ENCODE results near the gene MYO7A.

MYO7A gene

DNA sequence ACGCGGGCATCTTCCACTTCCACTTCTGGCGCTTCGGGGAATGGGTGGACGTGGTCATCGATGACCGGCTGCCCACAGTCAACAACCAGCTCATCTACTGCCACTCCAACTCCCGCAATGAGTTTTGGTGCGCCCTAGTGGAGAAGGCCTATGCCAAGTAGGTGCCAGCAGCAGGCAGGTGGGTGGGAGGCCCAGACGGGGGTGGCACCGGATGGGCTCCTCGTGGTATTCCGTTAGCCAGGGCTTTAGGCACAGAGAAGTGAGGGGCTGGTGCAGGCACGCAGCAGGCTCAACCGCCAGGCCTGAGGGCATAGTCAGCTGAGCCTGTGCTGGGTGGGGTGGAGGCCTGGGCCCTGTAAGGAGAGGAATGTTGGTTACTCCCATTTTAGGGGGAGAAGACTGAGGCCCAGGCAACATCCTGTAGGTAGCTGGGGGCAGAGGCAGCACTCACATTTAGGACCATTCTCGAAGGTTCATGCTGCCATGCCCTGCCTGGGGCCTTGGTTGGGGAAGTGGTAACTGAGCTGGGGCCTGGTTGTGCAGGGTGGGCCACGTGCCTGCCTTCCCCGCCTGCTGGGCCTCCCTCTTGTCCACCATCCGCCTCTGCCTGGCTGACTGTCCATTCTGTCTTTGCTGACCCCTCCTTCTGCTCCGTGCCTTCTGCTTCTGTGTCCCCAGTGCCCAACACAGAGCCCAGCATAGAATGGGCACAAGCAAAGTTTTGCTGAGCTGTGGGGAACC, 15.2 kb upstream of the MYO7A start:
- no peak for DNase-seq

- DNase-seq, result no peak
Observed at GRCh38 chr11:77113382-77114088, 14.5 kb upstream of the MYO7A start.

GRCh38 chr11:77114089-77114463, 14.0 kb upstream of the MYO7A start:
- DNase-seq, result no peak

DNA sequence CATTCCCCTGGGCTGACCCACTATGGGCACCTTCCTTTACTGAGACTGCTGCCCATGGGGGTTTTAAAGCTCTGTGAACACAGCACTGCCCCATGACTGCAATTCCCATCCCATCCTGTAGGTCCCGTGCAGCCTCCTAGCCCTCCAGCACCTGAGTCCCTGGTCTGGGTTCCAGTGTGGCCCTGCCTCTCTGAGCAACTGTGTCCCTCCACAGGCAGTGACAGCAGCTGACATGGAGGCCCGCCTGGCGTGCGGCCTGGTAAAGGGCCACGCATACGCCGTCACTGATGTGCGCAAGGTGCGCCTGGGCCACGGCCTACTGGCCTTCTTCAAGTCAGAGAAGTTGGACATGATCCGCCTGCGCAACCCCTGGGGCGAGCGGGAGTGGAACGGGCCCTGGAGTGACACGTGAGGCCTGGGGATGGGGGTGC, 12.8 kb upstream of the MYO7A start:
- no peak for DNase-seq

- no peak for DNase-seq
Observed at GRCh38 chr11:77115956-77116355, 12.1 kb upstream of the MYO7A start.

- DNase-seq, result no peak
Observed at GRCh38 chr11:77117492-77117891, 10.6 kb upstream of the MYO7A start.

- no peak for DNase-seq
Observed at GRCh38 chr11:77118086-77118485, 10.0 kb upstream of the MYO7A start.

- DNase-seq, result no peak
Observed at GRCh38 chr11:77118971-77119370, 9.1 kb upstream of the MYO7A start.

- DNase-seq, result no peak
Observed at GRCh38 chr11:77119531-77119936, 8.5 kb upstream of the MYO7A start.

- DNase-seq, result no peak
Observed at GRCh38 chr11:77120571-77120970, 7.5 kb upstream of the MYO7A start.

GRCh38 chr11:77121096-77121640, 6.9 kb upstream of the MYO7A start:
- no peak for DNase-seq

DNA sequence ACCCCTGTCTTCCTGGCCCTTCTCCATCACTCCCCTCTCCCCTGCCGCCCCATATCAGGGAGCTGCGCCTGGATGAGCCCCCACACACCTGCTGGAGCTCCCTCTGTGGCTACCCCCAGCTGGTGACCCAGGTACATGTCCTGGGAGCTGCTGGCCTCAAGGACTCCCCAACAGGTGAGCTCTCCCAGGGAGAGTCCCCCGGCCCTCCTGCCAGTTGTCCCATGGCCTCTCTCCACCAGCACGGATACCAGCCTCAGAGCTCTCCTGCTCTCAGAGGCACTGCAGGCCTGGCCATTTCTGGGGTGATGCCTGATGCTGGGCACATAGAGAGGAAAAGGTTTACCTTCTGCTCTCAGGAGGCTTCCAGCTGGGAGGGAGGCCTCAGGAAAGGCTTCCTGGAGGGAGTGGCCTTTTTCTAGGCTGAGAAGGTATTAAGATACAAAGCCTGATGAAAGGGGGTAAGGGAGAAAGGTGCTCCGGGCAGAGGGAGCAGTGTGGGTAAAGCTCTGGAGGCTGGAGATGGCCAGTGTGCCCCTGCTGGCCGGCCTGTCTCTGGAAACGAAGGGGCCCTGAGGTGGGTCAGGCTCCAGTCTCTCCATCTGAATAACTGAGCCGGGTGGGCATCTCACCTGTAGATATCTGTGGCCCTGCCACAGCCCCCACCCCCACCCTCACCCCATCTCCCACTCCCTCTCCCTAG, 6.0 kb upstream of the MYO7A start:
- DNase-seq, result no peak

- no peak for DNase-seq
Observed at GRCh38 chr11:77122576-77123212, 5.4 kb upstream of the MYO7A start.

DNA sequence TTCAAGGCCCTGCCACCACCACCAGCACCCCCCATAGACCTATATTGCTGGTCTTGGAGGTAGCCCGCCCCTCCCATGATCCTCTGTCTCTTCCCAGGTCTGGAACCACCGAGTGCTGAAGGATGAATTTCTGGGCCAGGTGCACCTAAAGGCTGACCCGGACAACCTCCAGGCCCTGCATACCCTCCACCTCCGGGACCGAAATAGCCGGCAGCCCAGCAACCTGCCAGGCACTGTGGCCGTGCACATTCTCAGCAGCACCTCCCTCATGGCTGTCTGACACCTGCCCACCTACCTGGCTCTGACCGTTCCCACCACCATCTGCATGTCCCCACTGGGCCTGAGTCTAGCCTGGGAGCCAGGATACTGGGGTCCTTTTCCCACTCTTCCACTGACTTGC, 4.5 kb upstream of the MYO7A start:
- DNase-seq, result no peak

DNA sequence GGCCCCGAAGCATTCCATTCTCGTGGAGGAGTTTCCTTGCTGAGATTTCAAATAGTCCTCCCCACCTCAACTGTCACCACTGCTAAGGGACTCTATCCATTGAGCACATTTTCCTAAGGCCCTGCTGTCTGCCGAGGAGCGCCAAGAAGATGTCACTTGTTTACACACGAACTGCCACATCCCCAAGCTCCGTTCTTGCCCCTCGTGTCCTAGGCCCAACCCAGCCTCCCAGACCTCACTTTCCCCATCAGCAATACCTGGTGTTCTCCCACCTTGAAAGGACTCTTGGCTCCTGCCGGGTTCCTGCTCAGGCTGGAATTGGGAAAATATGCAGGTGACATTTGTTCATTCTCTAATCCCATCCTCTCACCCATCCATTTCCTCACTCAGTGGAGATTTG, 4.0 kb upstream of the MYO7A start:
- DNase-seq, result no peak

DNA sequence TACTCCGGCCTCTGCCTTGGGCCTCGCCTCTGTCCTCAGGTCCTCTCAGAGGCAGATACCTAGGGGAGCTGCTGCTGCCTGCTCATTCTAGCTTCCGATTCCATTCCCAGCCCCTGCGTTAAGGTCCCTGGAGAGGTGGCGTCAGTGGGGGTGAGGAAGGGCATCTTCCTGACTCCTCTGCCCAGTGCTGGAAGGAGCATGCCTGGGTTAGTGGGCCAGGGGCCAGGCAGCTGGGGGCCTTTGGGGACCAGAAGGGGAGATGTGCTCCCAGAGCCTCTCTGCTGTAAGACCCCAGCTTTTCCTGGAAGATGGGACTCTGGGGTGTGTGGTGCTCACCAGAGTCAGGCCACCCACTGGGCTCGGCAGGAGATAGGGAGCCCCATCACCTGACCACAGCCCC, 3.6 kb upstream of the MYO7A start:
- no peak for DNase-seq

GRCh38 chr11:77125191-77125590, 2.9 kb upstream of the MYO7A start:
- DNase-seq, result no peak

- DNase-seq, result no peak
Observed at GRCh38 chr11:77125695-77126094, 2.4 kb upstream of the MYO7A start.

GRCh38 chr11:77126156-77126775, 1.8 kb upstream of the MYO7A start:
- DNase-seq, result no peak

GRCh38 chr11:77126861-77127234, 1.2 kb upstream of the MYO7A start:
- no peak for DNase-seq

GRCh38 chr11:77127235-77127911, 673 bp upstream of the MYO7A start:
- peak; percentile 54 for DNase-seq
